Activated CD8-positive, alpha-beta memory T cell treated with anti-CD3 and anti-CD28 coated beads, Interleukin-2, amount 50 U/mL, for 4 hours (primary cell): ENCODE results near the gene ATAD3C.
A peak's percentile ranks its signal among the peaks of the same experiment; 100 is the strongest.
"Not testable (repeated sequence)": the region's sequence is repeated elsewhere in the genome, so short reads cannot be mapped to it uniquely, and the experiment has no call there.

ENCODE experiments used
- DNase-seq: peaks from one replicate; pipeline ENCODE4 v3.0.0-alpha.2; 2020

The ATAD3C gene, protein sequence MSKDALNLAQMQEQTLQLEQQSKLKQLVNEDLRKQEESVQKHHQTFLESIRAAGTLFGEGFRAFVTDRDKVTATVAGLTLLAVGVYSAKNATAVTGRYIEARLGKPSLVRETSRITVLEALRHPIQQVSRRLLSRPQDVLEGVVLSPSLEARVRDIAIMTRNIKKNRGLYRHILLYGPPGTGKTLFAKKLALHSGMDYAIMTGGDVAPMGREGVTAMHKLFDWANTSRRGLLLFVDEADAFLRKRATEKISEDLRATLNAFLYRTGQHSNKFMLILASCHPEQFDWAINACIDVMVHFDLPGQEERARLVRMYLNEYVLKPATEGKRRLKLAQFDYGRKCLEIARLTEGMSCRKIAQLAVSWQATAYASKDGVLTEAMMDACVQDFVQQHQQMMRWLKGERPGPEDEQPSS

DNA sequence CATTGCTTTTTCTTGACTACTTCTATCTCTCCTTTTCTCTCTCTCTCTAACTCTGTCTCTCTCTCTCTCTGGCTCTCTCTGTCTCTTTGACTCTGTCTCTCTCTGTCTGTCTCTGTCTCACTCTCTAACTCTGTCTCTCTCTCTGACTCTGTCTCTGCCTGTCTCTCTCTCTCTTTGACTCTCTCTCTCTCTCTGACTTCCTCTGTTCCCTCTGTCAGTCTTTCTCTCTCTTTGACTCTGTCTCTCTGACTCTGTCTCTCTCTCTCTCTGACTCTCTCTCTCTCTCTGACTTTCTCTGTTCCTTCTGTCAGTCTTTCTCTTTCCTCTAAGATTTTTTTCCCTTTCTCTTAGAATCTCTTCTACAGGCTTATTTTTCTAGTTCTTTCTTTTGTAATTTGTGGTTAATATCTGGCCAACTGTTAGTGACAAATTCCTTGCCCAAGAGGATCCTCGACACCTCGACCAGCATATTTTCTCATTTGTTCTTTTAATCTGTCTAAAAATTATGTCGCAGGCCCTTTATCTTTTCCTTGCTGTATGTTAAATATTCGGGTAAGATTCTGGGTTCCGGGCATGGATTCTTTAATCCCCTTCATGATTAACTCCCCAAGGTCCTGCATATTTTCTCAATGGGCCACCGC, at the start of gene ATAD3C:
Gene ATAD3C, plus strand, starts transcription at position 591 of the 641 bp plus-strand sequence. CDS start 995 bp downstream, outside the sequence.
- no peak for DNase-seq

DNA sequence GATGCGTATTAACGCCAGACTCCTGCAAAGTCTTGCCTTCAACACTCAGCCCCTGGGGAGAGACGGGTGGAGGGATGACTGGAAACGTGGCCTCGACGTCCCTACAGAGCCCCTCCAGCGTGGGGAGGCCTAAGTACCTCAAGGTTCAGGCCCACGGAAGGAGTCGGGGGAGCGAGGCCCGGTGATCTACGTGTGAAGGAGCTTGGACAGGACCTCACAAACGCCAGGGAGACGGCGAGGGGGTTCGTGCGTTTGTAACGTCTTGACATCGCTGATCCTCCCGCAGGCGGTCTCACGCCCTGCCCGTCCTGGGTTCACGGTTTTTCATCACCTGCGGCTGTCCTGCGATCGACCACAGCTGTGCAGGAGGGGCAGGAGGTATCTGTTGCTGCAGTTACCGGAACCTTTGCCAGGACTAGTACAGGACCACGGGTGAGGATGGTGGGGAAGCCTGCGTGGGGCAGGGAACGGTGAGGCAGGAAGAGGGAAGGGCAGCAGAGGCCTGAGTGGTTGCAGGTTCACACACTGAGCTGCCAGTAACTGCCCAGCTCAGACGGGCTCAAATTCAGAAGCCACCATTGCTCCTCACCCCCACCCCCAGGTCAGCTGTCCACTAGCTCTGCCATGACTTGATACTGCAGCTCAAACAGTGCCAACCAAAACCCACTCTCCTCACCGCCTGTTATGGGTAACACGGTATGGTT, 49.5 kb upstream of the ATAD3C start:
- no peak for DNase-seq

DNA sequence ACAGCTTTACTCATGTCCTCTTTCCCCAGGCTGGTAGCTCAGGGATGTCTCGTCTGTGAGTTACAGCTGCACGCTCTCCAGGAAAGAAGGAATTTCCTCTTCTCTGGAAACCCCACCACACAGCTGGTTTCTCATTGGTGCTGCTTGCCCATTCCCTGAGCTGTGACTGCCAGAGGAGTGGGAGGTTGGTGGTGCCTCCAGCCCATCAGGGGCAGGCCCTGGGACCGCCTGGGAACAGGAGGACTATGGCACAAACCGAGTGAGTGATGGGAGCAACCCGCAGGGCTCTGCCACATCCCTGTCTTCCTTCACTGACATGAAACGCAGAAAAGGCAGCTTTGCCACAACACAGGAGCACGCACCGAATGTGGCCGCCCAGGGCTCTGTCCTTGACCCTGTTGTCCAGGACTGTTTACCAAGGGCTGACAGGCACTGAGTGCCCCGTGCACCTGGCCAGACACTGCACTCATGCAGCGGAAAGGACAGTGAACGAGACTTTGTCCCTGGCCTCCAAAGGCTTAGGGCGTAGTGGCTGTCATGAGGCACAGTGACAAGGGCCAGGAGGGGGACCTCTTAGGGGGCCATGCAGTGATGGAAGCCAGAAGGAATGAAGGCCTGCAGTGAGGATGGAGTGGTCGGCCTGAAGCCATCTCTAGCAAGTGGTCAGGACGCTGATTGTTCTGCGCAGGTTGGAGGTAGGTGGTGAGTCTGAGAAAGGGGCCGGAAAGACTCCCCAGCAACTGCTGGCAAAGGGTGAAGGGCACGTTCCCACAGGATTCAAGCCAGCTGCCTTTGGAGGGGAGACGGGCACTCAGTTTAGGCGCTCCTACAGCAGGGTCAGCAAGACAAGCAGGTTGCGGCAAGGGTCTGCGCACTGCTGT, 48.7 kb upstream of the ATAD3C start:
- no peak for DNase-seq

DNA sequence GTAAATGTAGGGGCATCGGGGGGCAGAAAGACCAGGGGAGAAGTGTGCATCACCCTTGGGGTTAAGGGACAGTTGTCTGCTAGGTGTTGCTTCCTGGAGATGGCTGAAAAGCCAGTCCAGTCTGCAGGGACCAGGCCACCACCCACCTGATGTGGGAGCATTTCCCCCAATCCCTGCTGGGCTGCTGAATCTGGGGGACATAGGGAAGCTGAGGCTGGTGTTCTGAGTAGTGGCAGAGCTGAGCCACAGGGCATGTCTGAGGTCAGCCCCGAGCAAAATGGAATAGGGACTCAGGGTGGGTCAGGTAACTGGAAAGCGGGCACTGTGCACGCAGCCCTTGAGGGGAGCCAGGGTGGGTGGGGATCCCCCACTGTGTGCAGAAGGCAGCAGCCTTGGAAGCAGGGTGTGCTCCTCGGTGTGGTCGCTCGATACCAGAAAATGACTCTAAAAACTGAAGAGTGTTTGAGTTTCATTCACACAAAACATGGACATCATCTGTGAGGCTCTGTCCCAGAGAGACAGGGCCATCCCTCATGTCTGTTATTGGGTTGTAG, 48.0 kb upstream of the ATAD3C start:
- no peak for DNase-seq

DNA sequence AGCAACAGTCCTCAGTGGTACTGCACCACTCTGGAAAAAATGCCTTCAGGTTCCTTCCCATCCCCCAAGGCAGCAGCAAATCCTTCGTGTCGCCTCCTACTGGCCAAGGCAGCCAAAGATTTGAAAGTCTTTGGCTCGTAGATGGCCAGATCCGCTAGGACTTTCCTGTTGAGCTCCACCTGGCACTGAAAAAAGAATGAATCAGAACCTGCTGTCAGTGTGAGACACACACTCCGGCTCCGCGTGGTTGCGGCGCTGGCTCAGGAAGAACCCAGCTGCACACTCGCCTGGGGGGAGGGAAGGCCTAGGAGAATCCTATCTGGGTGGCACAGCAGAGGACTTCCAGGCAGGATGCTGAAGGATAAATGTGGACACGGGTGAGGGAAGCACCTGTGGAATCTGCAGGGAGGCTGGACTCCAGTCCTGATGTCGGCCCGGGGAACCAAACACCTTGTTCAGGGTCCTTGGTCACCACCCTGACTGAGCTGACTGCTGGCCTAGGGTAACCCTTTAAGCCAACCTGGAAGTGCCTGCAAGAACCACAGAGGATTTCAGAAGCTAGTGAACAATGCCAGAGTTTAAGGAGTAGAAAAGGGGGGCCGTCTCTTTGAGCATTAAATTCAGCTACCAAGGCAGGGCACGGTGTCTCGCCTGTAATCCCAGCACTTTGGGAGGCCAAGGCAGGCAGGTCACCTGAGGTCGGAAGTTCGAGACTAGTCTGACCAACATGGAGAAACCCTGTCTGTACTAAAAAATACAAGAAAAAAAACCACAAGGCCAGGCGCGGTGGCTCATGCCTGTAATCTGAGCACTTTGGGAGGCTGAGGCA, 47.2 kb upstream of the ATAD3C start:
- DNase-seq, result no peak

DNA sequence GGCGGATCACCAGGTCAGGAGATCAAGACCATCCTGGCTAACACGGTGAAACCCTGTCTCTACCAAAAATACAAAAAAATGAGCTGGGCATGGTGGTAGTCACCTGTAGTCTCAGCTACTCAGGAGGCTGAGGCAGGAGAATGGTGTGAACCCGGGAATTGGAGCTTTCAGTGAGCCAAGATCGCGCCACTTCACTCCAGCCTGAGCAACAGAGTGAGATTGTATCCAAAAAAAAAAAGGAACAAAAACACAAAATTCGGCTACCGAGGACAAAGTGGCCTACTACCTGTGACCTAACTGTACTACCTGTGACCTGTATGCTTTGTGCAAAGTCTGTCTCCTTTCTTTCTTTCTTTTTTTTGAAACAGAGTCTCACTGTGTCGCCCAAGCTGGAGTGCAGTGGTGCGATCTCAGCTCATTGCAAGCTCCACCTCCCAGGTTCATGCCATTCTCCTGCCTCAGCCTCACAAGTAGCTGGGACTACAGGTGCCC, 46.5 kb upstream of the ATAD3C start:
- DNase-seq, result not testable (repeated sequence)

DNA sequence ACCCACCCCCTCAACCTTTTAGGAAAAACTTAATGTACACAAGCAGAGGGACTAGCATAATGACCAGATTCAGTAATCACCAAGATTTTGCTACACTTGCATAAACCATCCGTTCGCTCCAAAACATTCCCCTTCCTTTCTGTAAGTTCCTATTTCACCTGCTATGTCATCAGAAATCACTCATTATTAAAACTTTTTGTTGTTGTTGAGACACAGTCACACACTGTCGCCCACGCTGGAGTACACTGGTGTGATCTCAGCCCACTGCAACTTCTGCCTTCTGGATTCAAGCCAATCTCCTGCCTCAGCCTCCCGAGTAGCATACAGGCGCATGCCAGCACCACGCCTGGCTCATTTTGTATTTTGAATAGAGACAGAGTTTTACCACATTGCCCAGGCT, 45.8 kb upstream of the ATAD3C start:
- no peak for DNase-seq

DNA sequence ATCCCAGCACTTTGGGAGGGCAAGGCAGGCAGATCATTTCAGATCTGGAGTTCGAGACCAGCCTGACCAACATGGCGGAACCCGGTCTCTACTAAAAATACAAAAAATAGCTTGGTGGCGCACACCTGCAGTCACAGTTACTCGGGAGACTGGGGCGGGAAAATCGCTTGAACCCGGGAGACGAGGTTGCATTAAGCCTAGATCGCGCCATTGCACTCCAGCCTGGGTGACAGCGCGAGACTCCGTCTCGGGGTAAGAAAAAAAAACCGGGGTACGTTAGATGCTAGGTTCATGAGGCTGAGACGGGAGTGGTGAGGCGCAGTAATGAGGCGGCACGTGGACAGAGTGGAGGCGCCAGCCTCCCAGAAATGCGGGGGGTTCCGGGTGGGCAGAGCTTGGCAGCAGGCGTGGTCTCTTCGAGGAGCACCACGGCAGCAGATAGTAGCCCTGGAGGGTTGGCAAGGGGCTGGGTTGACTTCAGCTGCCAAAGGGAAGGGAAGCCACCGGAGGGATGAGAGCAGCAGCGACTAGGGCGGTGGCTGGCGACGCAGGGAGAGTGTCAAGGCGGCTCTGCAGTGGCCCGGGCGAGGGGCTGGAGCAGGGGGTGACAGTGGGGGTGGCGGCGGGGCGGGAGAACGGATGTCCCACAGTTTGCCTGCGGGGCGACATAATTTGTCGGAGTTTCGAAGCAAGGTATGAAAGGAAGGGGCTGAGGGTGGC, 43.2 kb upstream of the ATAD3C start:
- no peak for DNase-seq

DNA sequence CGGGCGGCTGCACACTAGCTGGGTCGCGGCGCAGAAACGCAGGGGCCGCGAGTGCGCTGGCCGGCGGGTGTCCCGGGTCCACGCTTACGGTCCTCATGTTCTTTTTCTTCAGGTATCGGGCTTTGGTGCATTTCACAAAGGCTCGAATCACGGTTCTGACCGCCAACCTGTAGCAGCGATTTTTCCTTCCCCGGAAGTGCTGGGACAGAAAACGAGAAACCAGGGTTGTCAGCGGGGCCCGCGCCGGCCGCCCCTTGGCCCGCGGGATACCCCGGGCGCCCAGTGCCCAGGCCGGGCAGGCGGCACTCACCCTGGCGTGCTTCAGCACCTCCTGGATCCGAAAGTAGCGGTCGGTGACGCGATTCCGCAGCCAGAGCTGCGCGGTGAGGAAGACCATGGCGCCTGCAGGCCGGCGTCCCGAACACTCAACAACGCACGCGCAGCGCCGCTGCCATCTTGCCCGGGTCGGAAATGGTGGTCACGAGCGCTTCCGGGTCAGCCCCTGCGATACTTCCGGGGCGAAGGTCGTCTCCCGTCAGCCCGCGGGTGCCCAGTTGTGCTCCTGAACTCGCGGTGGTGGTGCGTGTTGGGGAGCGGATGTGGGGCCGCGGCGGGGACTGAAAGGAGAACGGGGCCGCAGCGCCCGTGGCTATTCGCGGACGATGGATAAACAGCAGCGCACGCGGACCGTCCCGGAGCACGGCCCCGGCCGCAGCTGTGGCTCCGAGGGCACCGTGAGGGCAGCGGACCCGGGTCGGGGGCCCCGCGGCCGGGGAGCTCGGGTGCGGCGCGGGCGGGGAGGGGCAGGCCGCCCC, 42.5 kb upstream of the ATAD3C start, which contains the start of gene MRPL20:
Gene MRPL20, minus strand, starts transcription at position 473 of the 815 bp plus-strand sequence. Its CDS starts 76 bp downstream, at position 397.
- DNase-seq, result peak; percentile 94

DNA sequence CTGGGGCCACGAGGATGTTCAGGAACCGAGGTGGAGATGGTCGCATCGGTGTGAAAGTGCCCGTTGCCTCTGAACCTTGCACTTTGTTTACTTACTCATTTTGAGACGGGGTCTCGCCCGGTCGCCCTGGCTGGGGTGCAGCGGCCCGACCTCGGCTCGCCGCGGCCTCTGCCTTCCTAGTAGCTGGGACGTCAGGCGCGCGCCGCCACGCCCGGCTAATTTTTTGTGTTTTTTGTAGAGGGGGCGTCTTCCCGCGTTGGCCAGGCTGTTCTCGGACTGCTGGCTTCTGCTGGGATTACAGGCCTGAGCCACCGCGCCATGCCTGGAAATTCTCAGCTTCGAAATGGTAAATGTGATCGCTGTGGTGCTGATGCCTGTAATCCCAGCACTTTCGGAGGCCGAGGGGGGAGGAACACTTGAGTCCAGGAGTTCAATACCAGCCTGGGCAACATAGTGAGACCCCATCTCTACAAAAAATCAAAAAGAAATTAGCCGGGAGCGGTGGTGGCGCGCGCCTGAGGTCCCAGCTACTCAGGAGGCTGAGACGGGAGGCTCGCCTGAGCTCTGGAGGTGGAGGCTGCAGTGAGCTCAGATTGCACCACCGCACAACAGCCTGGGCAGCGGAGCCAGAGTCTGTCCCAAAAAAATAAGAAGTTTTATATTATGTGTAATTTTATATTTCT, 41.7 kb upstream of the ATAD3C start:
- peak; percentile 34 for DNase-seq

DNA sequence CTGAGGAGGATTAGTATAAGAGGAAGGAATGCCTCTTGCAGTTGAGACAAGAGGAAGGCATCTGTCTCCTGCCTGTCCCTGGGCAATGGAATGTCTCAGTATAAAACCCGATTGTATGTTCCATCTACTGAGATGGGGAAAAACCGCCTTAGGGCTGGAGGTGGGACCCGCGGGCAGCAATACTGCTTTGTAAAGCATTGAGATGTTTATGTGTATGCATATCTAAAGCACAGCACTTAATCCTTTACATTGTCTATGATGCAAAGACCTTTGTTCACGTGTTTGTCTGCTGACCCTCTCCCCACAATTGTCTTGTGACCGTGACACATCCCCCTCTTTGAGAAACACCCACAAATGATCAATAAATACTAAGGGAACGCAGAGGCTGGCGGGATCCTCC, 39.3 kb upstream of the ATAD3C start:
- not testable (repeated sequence) for DNase-seq

DNA sequence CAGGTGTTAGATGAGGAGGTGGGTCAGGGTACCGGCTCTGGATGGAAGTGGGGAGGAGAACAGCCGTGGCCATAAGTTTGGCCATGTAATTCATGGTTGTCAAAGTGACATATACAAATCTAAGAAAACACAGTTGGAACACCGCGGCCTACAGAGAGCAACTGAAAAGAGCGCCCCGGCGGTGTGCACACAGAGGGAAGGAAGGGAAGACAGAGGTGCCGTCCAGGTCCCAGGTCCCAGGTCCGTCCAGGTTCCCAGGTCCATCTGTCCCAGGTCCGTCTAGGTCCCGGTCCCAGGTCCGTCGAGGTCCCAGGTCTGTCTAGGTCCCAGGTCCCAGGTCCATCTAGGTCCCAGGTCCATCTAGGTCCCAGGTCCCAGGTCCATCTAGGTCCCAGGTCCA, 37.9 kb upstream of the ATAD3C start:
- no peak for DNase-seq

DNA sequence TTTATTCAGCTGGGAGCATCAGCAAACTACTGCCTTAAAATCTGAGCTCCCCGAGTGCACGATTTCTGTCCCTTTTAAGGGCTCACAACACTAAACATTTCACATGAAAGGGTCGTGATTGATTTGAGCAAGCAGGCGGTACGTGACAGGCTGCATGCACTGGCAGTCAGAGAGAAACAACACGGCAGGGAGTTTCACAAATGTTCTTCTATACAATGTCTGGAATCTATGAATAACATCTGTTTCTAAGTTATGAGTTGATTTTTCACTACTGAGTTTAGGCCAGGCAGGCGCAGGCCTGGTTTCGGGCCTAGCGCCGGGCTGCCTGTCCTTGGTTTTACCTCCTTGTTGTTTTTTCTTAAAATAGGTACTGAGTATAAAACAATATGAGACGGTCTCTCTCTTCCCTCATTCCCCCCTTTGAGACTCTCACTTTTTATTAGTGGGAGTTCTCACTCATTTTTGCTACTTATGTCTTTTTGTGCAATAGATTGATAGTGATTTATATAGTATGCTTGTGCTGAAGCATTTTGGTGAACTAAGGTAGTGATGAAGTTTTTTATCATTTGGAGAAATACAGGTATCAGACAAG, 37.1 kb upstream of the ATAD3C start:
- not testable (repeated sequence) for DNase-seq

DNA sequence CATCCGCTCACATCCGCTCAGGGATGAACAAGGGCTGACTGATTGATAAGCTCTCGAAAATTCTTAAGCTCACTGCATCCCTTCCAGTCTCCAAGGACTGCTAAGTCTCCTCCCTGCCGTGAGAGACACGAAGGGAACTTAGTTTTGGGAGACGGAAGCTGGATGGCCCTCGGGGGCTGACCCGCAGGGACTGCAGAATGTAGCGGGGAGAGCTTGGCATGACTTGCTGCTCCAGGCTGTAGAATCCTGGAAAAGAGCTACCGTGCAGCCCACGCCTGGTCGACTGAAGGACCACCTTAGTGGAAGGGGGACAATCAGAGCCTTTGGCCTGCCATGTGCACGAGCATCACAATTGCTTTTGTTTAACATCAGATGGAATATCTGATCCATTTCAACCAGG, 33.7 kb upstream of the ATAD3C start:
- no peak for DNase-seq

DNA sequence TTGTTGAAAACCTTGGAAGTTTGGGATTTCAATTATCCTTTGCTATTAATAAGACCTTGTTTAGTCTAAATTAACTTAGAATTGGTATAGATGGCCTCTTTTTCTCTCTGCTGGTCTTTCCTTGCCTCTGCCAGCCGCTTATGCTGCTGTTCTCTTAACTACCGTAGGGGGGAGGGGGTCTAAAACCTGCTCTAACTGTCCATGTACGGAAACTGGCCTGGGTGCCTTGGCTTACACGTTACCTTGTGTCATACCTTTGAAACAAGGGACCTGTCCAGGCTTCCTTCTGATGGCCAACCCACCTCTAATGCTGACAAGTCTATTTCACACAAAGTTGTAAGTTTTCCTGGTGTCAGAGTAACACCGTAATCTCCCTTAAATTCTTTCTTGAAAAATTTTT, 32.1 kb upstream of the ATAD3C start:
- not testable (repeated sequence) for DNase-seq

DNA sequence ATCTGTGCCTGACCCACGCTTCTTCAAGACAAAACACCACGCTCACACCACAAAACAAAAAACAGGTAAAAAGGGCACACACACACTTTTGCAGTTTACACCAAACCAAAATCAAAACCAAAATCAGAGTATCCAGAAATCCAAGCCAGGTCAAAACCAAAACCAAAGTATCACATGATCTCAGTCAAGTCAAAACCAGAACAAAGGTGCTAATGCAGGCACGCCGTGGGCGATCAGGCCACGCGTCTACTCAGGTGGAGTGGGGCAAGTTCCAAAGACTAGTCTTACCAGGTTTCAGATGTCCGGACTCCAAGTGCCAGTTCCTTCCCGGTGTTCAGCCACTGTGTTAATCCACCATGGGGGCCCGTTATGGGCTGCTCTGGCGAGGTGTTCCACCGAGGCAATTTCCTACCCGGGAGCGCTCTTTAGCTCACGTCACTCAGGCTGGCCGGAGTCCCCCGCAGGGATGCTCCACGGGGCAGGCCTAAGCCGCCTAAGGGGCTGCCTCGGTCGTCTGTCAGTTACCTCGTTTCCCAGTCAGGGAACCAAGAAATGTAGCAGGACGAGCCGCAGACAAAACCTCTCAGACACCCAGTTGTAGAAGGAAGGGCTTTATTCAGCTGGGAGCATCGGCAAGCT, 31.5 kb upstream of the ATAD3C start:
- not testable (repeated sequence) for DNase-seq

DNA sequence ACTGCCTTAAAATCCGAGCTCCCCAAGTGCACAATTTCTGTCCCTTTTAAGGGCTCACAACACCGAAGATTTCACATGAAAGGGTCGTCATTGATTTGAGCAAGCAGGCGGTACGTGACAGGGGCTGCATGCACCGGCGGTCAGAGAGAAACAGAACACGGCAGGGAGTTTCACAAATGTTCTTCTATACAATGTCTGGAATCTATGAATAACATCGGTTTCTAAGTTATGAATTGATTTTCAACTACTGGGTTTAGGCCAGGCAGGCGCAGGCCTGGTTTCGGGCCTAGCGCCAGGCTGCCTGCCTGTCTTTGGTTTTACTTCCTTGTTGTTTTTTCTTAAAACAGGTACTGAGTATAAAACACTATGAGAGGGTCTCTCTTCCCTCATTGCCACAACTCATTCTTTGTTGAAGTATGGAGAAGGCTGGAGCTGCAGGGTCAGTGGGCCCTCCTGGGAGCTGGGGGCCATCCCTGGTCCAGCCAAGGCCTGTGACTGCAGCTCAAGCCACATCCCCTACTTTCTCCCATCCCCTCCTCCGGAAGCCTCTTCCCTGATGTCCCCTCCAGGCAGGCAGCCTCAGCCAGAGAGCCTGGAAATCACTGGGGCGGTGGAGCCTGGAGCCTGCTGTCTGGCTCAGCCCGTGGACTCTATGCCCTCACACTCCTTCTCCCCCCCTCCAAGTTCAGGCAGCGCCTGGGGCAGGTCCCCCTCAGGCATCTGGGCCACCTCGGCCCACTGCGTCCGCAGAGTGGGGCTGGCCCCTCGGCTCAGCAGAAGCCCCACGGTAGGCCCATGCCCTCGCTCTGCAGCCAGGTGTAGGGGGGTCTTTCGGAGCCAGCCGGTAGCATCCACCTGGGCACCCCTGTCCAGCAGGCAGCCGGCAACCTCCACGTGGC, 30.8 kb upstream of the ATAD3C start:
- no peak for DNase-seq
